IMR-90 (cell line): ENCODE data around the gene CSAD. TPM values are rescaled to one million over a fixed set of nuclear protein-coding genes. Genes with fewer than 3 reads are reported as not detected.

Experiments
- ATAC-seq: fragments of 200-7000 bp; cut with Tn5 transposase; 2 replicates; pipeline ENCODE4 v1.9.1; 2020; ENCODE audit warnings: low read depth, mild to moderate bottlenecking, moderate library complexity
- BruUV-seq: library from RNA; stranded (reverse); fragments of 400-500 nt; replicated peaks from 2 replicates; lab custom pipeline; 2021; lab: Mats Ljungman, UMichigan
- CTCF ChIA-PET: fragments of 300-600 bp; formaldehyde crosslinking; extraction: SDS; loops from one replicate; lab custom pipeline; 2021; ENCODE audit warnings: antibody characterized with exemption; lab: Yijun Ruan, JAX
- POLR2A ChIA-PET: fragments of 300-600 bp; sonication (Branson Sonifier 250); formaldehyde crosslinking; loops from one replicate; lab custom pipeline; 2022; ENCODE audit warnings: antibody characterized with exemption; ENCODE audit not compliant: unreplicated experiment; lab: Charles Lee
- DNase-seq: peaks from one replicate; pipeline ENCODE4 v3.0.0; 2013
- H2AFZ ChIP-seq: replicated peaks from 2 replicates; pipeline ENCODE3; 2013; ENCODE audit warnings: low read length, mild to moderate bottlenecking; ENCODE audit not compliant: poor library complexity
- H2AK5ac ChIP-seq: 2 replicates; pipeline ENCODE4 v1.6.1; 2013; ENCODE audit warnings: low read depth, low read length, inconsistent platforms
- H2AK9ac ChIP-seq: replicated peaks from 2 replicates; pipeline ENCODE3; 2013; ENCODE audit warnings: mild to moderate bottlenecking, low read depth, low read length, moderate library complexity; ENCODE audit not compliant: poor library complexity
- H2BK120ac ChIP-seq: 2 replicates; pipeline ENCODE4 v1.6.1; 2013; ENCODE audit warnings: low read depth, low read length, inconsistent platforms
- H2BK15ac ChIP-seq: 3 replicates; pipeline ENCODE4 v1.6.1; 2013; ENCODE audit warnings: low read depth, low read length, inconsistent platforms
- H2BK20ac ChIP-seq: 2 replicates; pipeline ENCODE4 v1.6.1; 2013; ENCODE audit warnings: low read depth, mild to moderate bottlenecking, inconsistent platforms, low read length, moderate library complexity
- H2BK5ac ChIP-seq: 2 replicates; pipeline ENCODE4 v1.6.1; 2013; ENCODE audit warnings: mild to moderate bottlenecking, low read depth, low read length, inconsistent platforms; ENCODE audit not compliant: poor library complexity, severe bottlenecking
- H3K14ac ChIP-seq: replicated peaks from 2 replicates; pipeline ENCODE4 v1.6.1; 2013; ENCODE audit warnings: low read depth, low read length, inconsistent platforms
- H3K18ac ChIP-seq: 2 replicates; pipeline ENCODE4 v1.6.1; 2013; ENCODE audit warnings: low read depth, low read length, control low read depth
- H3K23ac ChIP-seq: 2 replicates; pipeline ENCODE4 v1.6.1; 2013; ENCODE audit warnings: low read depth, low read length, inconsistent platforms
- H3K27ac ChIP-seq: 2 replicates; pipeline ENCODE4 v1.5.1; 2013; ENCODE audit warnings: mild to moderate bottlenecking, control low read depth, low read length; ENCODE audit not compliant: insufficient read depth
- H3K27me3 ChIP-seq: 2 replicates; pipeline ENCODE4 v1.6.1; 2013; ENCODE audit warnings: low read length; ENCODE audit not compliant: control insufficient read depth, insufficient read depth
- H3K36me3 ChIP-seq: 2 replicates; pipeline ENCODE4 v1.6.1; 2013; ENCODE audit warnings: low read length, mixed read lengths; ENCODE audit not compliant: control insufficient read depth, insufficient read depth
- H3K4ac ChIP-seq: 2 replicates; pipeline ENCODE4 v1.6.1; 2013; ENCODE audit warnings: low read depth, low read length, inconsistent platforms
- H3K4me1 ChIP-seq: 2 replicates; pipeline ENCODE4 v1.6.1; 2013; ENCODE audit warnings: low read length, mixed read lengths; ENCODE audit not compliant: control insufficient read depth, insufficient read depth
- H3K4me2 ChIP-seq: 2 replicates; pipeline ENCODE4 v1.6.1; 2013; ENCODE audit warnings: low read depth, mild to moderate bottlenecking, control low read depth, low read length, moderate library complexity
- H3K4me3 ChIP-seq: 2 replicates; pipeline ENCODE4 v1.5.1; 2013; ENCODE audit warnings: low read depth, mild to moderate bottlenecking, control low read depth, low read length, moderate library complexity; ENCODE audit not compliant: insufficient read depth
- H3K56ac ChIP-seq: 2 replicates; pipeline ENCODE4 v1.6.1; 2013; ENCODE audit warnings: low read length, inconsistent platforms; ENCODE audit not compliant: insufficient read depth; ENCODE audit errors: extremely low read depth
- H3K79me1 ChIP-seq, 2 experiments: 2 replicates each; pipeline ENCODE4 v1.6.1; 2013; ENCODE audit warnings: low read length in 2 of 2, inconsistent platforms in 1 of 2, low read depth in 1 of 2
- H3K9ac ChIP-seq: 2 replicates; pipeline ENCODE4 v1.6.1; 2013; ENCODE audit warnings: low read depth, low read length, control low read depth
- H3K9me1 ChIP-seq: 2 replicates; pipeline ENCODE4 v1.6.1; 2013; ENCODE audit warnings: low read length, inconsistent platforms; ENCODE audit not compliant: insufficient read depth
- H3K9me3 ChIP-seq: 2 replicates; pipeline ENCODE4 v1.6.1; 2013; ENCODE audit warnings: low read length; ENCODE audit not compliant: control insufficient read depth, insufficient read depth
- H4K20me1 ChIP-seq: 2 replicates; pipeline ENCODE4 v1.6.1; 2013; ENCODE audit warnings: low read length, inconsistent platforms; ENCODE audit not compliant: insufficient read depth
- H4K5ac ChIP-seq: 2 replicates; pipeline ENCODE4 v1.6.1; 2013; ENCODE audit warnings: mild to moderate bottlenecking, low read depth, low read length, control low read depth
- H4K8ac ChIP-seq, 2 experiments: 2 replicates each; pipeline ENCODE4 v1.6.1; 2013; ENCODE audit warnings: low read depth in 2 of 2, low read length in 2 of 2, control low read depth in 1 of 2, inconsistent platforms in 1 of 2
- H4K91ac ChIP-seq: 2 replicates; pipeline ENCODE4 v1.6.1; 2013; ENCODE audit warnings: low read depth, low read length, inconsistent platforms; ENCODE audit not compliant: insufficient read depth
- BHLHE40 ChIP-seq: fragments of 150-350 bp; IDR thresholded peaks from 2 replicates; pipeline ENCODE4 v1.6.1; 2016; ENCODE audit warnings: mild to moderate bottlenecking, low read depth, low read length
- CEBPB ChIP-seq: IDR thresholded peaks from 2 replicates; pipeline ENCODE4 v1.6.1; 2012; ENCODE audit warnings: low read depth, low read length, improper control_type of control experiment
- CHD1 ChIP-seq: IDR thresholded peaks from 2 replicates; pipeline ENCODE4 v1.6.1; 2012; ENCODE audit warnings: low read depth, low read length, improper control_type of control experiment
- FOS ChIP-seq: fragments of 150-350 bp; IDR thresholded peaks from 2 replicates; pipeline ENCODE4 v1.6.1; 2016; ENCODE audit warnings: low read depth, low read length
- MAFK ChIP-seq: IDR thresholded peaks from 2 replicates; pipeline ENCODE4 v1.6.1; 2012; ENCODE audit warnings: low read depth, low read length, improper control_type of control experiment
- MAZ ChIP-seq: IDR thresholded peaks from 2 replicates; pipeline ENCODE4 v1.6.1; 2012; ENCODE audit warnings: low read depth, mild to moderate bottlenecking, low read length, improper control_type of control experiment, moderate library complexity, borderline replicate concordance
- MXI1 ChIP-seq: IDR thresholded peaks from 2 replicates; pipeline ENCODE4 v1.6.1; 2012; ENCODE audit warnings: low read depth, mild to moderate bottlenecking, low read length, moderate library complexity, borderline replicate concordance
- NFE2L2 ChIP-seq: fragments of 150-350 bp; IDR thresholded peaks from 2 replicates; pipeline ENCODE4 v1.6.1; 2016; ENCODE audit warnings: low read depth, mild to moderate bottlenecking, low read length
- POLR2A ChIP-seq: IDR thresholded peaks from 2 replicates; pipeline ENCODE4 v1.6.1; 2012; ENCODE audit warnings: mild to moderate bottlenecking, low read depth, low read length
- RAD21 ChIP-seq: IDR thresholded peaks from 2 replicates; pipeline ENCODE4 v1.6.1; 2012; ENCODE audit warnings: low read length, improper control_type of control experiment
- RCOR1 ChIP-seq: IDR thresholded peaks from 2 replicates; pipeline ENCODE4 v1.6.1; 2012; ENCODE audit warnings: mild to moderate bottlenecking, low read length, improper control_type of control experiment; ENCODE audit not compliant: insufficient replicate concordance
- RFX5 ChIP-seq: IDR thresholded peaks from 2 replicates; pipeline ENCODE4 v1.8.0; 2012; ENCODE audit warnings: low read depth, mild to moderate bottlenecking, low read length, moderate library complexity
- SMC3 ChIP-seq: fragments of 150-350 bp; IDR thresholded peaks from 2 replicates; pipeline ENCODE4 v1.6.1; 2016; ENCODE audit warnings: low read depth, mild to moderate bottlenecking, antibody characterized with exemption, low read length, moderate library complexity
- USF2 ChIP-seq: fragments of 150-350 bp; IDR thresholded peaks from 2 replicates; pipeline ENCODE4 v1.6.1; 2017; ENCODE audit warnings: mild to moderate bottlenecking, antibody characterized with exemption, low read length, low read depth
- WGBS, 2 experiments: methylation state at CpG; one replicate each; pipeline versions ENCODE4 v1.1.5 to v1.1.7; 2013; ENCODE audit warnings: missing lambda C conversion rate in 2 of 2; ENCODE audit not compliant: insufficient read length in 1 of 2; ENCODE audit errors: extremely low coverage in 2 of 2; 5-methylcytosine and 5-hydroxymethylcytosine counted together
- dilution Hi-C: fragments of 300-500 bp; cut with HindIII; formaldehyde crosslinking; loops from one replicate; pipeline ENCODE4 v1.14.3; 2018; ENCODE audit warnings: low sequenced_read_pairs; ENCODE audit not compliant: unreplicated experiment
- in situ Hi-C: fragments of 300-500 bp; cut with MboI; formaldehyde crosslinking; loops from 3 replicates; pipeline ENCODE4 v1.14.3; 2019; ENCODE audit warnings: low sequenced_read_pairs, inconsistent platforms, mixed read lengths
- intact Hi-C: fragments of 100-400 bp; cut with micrococcal nuclease; formaldehyde crosslinking; loops from 2 replicates; pipeline ENCODE4 v1.10.0; 2022
- polyA plus RNA-seq, 3 experiments: library from polyadenylated mRNA; depleted of rRNA; stranded (reverse); fragments of >200 nt; gene quantifications; 2 replicates each; pipeline ENCODE4 v1.2.3, GENCODE V29; 2012; ENCODE audit warnings: low replicate concordance in 1 of 3
- total RNA-seq: library from RNA; depleted of rRNA; stranded (reverse); fragments of >200 nt; gene quantifications from 2 replicates; pipeline ENCODE4 v1.2.3, GENCODE V29; 2012
- TF ChIP-seq, protein P1 (sequence below): conservative IDR thresholded peaks from 2 replicates; pipeline ENCODE4 v1.5.1; 2012; ENCODE audit warnings: mild to moderate bottlenecking, low read depth, low read length, improper control_type of control experiment
- TF ChIP-seq, protein P2 (sequence below): fragments of 150-350 bp; IDR thresholded peaks from 2 replicates; pipeline ENCODE4 v1.6.1; 2016; ENCODE audit warnings: low read depth, mild to moderate bottlenecking, low read length, moderate library complexity, borderline replicate concordance

Gene CSAD
- total and polyA plus RNA-seq, 2 of the 4 experiments (the other 2 are of a cell fraction) = 5.4 to 45.6 TPM

GRCh38 chr12:53143355-53143754, 37.4 kb downstream of the CSAD start:
- Histone ChIP-seq H3K4me2 (no peak overlapping the region), H3K9me3 (peaks cover 4% of the 10 kb centered on the region), H3K27ac (no peak overlapping the region), H3K4me1 (no peaks in the 10 kb centered on the region), H3K4me3 (no peak overlapping the region), H3K27me3 (no peaks in the 10 kb centered on the region), H4K5ac (no peak overlapping the region), H4K91ac (no peak overlapping the region), H2BK15ac (no peak overlapping the region), H3K23ac (no peak overlapping the region), H3K36me3 (no peaks in the 10 kb centered on the region), H3K9ac (no peak overlapping the region), H4K20me1 (no peaks in the 10 kb centered on the region), H2AFZ (no peak overlapping the region), H3K14ac (no peak overlapping the region), H2BK20ac (no peak overlapping the region), H3K18ac (no peak overlapping the region), H3K56ac (no peak overlapping the region), H3K79me1 (no peaks in the 10 kb centered on the region), H2BK120ac (no peak overlapping the region), H3K4ac (no peak overlapping the region), H2AK9ac (no peak overlapping the region), H4K8ac (no peak overlapping the region), H2AK5ac (no peak overlapping the region), H2BK5ac (no peak overlapping the region), H3K9me1 (no peaks in the 10 kb centered on the region)
- POLR2A ChIA-PET = no interaction called here
- intact Hi-C loops (no loop called here), in situ Hi-C loops (no loop called here), dilution Hi-C loops (no loop called here)
- 10% methylated on average over 2 of the region's 4 CpGs; no CpG with 5 or more reads in 1 of the 2 experiments for WGBS, 2 experiments
- TF ChIP-seq CEBPB = no peak
- TF ChIP-seq SMC3 = no peak
- no peak for TF ChIP-seq POLR2A
- TF ChIP-seq MAFK = no peak
- no peak for TF ChIP-seq RFX5
- TF ChIP-seq, protein P1, sequence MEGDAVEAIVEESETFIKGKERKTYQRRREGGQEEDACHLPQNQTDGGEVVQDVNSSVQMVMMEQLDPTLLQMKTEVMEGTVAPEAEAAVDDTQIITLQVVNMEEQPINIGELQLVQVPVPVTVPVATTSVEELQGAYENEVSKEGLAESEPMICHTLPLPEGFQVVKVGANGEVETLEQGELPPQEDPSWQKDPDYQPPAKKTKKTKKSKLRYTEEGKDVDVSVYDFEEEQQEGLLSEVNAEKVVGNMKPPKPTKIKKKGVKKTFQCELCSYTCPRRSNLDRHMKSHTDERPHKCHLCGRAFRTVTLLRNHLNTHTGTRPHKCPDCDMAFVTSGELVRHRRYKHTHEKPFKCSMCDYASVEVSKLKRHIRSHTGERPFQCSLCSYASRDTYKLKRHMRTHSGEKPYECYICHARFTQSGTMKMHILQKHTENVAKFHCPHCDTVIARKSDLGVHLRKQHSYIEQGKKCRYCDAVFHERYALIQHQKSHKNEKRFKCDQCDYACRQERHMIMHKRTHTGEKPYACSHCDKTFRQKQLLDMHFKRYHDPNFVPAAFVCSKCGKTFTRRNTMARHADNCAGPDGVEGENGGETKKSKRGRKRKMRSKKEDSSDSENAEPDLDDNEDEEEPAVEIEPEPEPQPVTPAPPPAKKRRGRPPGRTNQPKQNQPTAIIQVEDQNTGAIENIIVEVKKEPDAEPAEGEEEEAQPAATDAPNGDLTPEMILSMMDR = no peak
- no peak for TF ChIP-seq MAZ
- TF ChIP-seq RCOR1 = no peak
- no peak for TF ChIP-seq RAD21
- TF ChIP-seq, protein P2, sequence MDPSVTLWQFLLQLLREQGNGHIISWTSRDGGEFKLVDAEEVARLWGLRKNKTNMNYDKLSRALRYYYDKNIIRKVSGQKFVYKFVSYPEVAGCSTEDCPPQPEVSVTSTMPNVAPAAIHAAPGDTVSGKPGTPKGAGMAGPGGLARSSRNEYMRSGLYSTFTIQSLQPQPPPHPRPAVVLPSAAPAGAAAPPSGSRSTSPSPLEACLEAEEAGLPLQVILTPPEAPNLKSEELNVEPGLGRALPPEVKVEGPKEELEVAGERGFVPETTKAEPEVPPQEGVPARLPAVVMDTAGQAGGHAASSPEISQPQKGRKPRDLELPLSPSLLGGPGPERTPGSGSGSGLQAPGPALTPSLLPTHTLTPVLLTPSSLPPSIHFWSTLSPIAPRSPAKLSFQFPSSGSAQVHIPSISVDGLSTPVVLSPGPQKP = no peak
- TF ChIP-seq CHD1 = no peak
- TF ChIP-seq FOS = no peak
- no peak for TF ChIP-seq BHLHE40
- TF ChIP-seq MXI1 = no peak
- no peak for TF ChIP-seq NFE2L2
- no peak for TF ChIP-seq USF2
- no peak for DNase-seq
- no TSS peak for BruUV-seq
- ATAC-seq = no peak
- CTCF ChIA-PET = no interaction called here
